Measurements from ENCODE around the gene TUT4.
"Not testable (repeated sequence)": the region's sequence is repeated elsewhere in the genome, so short reads cannot be mapped to it uniquely, and the experiment has no call there.

TUT4 gene

GRCh38 chr1:52552505-52553361 lies at the start of gene TUT4:
TSS of gene TUT4 (minus strand) at chr1:52553092. CDS start at chr1:52526280, 26,812 bp downstream.
- peak; percentile 78 for DNase-seq (ENCODE audit: low spot score)

- DNase-seq (ENCODE audit: low spot score) = peak; percentile 79
Measured at GRCh38 chr1:52601991-52602855, 49.3 kb upstream of the TUT4 start, which contains the start of gene GPX7. TSS of gene GPX7 (plus strand) at chr1:52602371. CDS start at chr1:52602410, 39 bp downstream.

GRCh38 chr1:52601519-52601918 lies 48.6 kb upstream of the TUT4 start:
- no peak for DNase-seq (ENCODE audit: low spot score)

GRCh38 chr1:52600533-52601179 lies 47.8 kb upstream of the TUT4 start:
- DNase-seq (ENCODE audit: low spot score) = no peak

- DNase-seq (ENCODE audit: low spot score) = no peak
Measured at GRCh38 chr1:52599236-52599635, 46.3 kb upstream of the TUT4 start.

- DNase-seq (ENCODE audit: low spot score) = no peak
Measured at GRCh38 chr1:52598729-52599128, 45.8 kb upstream of the TUT4 start.

GRCh38 chr1:52597912-52598311 lies 45.0 kb upstream of the TUT4 start:
- DNase-seq (ENCODE audit: low spot score) = no peak

GRCh38 chr1:52595061-52595460 lies 42.2 kb upstream of the TUT4 start:
- DNase-seq (ENCODE audit: low spot score) = no peak

GRCh38 chr1:52593495-52593894 lies 40.6 kb upstream of the TUT4 start:
- DNase-seq (ENCODE audit: low spot score) = no peak

- no peak for DNase-seq (ENCODE audit: low spot score)
Measured at GRCh38 chr1:52592637-52593323, 39.9 kb upstream of the TUT4 start.

- DNase-seq (ENCODE audit: low spot score) = no peak
Measured at GRCh38 chr1:52590266-52590665, 37.4 kb upstream of the TUT4 start.

- DNase-seq (ENCODE audit: low spot score) = no peak
Measured at GRCh38 chr1:52588535-52588934, 35.6 kb upstream of the TUT4 start.

- DNase-seq (ENCODE audit: low spot score) = no peak
Measured at GRCh38 chr1:52588027-52588426, 35.1 kb upstream of the TUT4 start.

- no peak for DNase-seq (ENCODE audit: low spot score)
Measured at GRCh38 chr1:52585474-52585873, 32.6 kb upstream of the TUT4 start.

- DNase-seq (ENCODE audit: low spot score) = no peak
Measured at GRCh38 chr1:52582116-52582696, 29.3 kb upstream of the TUT4 start.

- DNase-seq (ENCODE audit: low spot score) = no peak
Measured at GRCh38 chr1:52580283-52580682, 27.4 kb upstream of the TUT4 start.

GRCh38 chr1:52579415-52579814 lies 26.5 kb upstream of the TUT4 start:
- DNase-seq (ENCODE audit: low spot score) = no peak

GRCh38 chr1:52578066-52578465 lies 25.2 kb upstream of the TUT4 start:
- not testable (repeated sequence) for DNase-seq (ENCODE audit: low spot score)

GRCh38 chr1:52576074-52576473 lies 23.2 kb upstream of the TUT4 start:
- DNase-seq (ENCODE audit: low spot score) = no peak

GRCh38 chr1:52574594-52574993 lies 21.7 kb upstream of the TUT4 start:
- peak; percentile 87 for DNase-seq (ENCODE audit: low spot score)

GRCh38 chr1:52572387-52572786 lies 19.5 kb upstream of the TUT4 start:
- DNase-seq (ENCODE audit: low spot score) = no peak
